Endodermal cell (in vitro differentiated cells): Measurements from ENCODE around the gene RTF1. TPM values are rescaled to one million over a fixed set of nuclear protein-coding genes. Genes with fewer than 3 reads are reported as not detected.
A peak's percentile ranks its signal among the peaks of the same experiment; 100 is the strongest.

Experiments
- DNase-seq: peaks from one replicate; pipeline ENCODE4 v3.0.0-alpha.2; 2017
- H3K27ac ChIP-seq: 2 replicates; pipeline ENCODE4 v1.5.1; 2013; ENCODE audit warnings: mild to moderate bottlenecking, low read depth, low read length, moderate library complexity
- H3K27me3 ChIP-seq: 2 replicates; pipeline ENCODE4 v1.6.1; 2013; ENCODE audit warnings: mild to moderate bottlenecking, low read length, moderate library complexity; ENCODE audit not compliant: insufficient read depth, control insufficient read depth, poor library complexity, severe bottlenecking
- H3K36me3 ChIP-seq: 2 replicates; pipeline ENCODE4 v1.7.0; 2013; ENCODE audit warnings: mild to moderate bottlenecking, low read length, moderate library complexity; ENCODE audit not compliant: control insufficient read depth, insufficient read depth
- H3K4me1 ChIP-seq: one replicate; pipeline ENCODE4 v1.7.0; 2013; ENCODE audit warnings: low read length; ENCODE audit not compliant: control insufficient read depth, insufficient read depth
- H3K4me3 ChIP-seq: 2 replicates; pipeline ENCODE4 v1.5.1; 2013; ENCODE audit warnings: mild to moderate bottlenecking, low read length, moderate library complexity
- H3K9ac ChIP-seq: 2 replicates; pipeline ENCODE4 v1.6.1; 2013; ENCODE audit warnings: mild to moderate bottlenecking, low read length, moderate library complexity; ENCODE audit not compliant: poor library complexity, severe bottlenecking; ENCODE audit errors: extremely low read depth
- H3K9me3 ChIP-seq: 2 replicates; pipeline ENCODE4 v1.6.1; 2013; ENCODE audit warnings: mild to moderate bottlenecking, low read length, moderate library complexity; ENCODE audit not compliant: control insufficient read depth
- H3K27ac Mint-ChIP-seq: 2 replicates; pipeline ENCODE4 v1.8.0; 2020; ENCODE audit warnings: mixed read lengths
- H3K27me3 Mint-ChIP-seq: 2 replicates; pipeline ENCODE4 v1.8.0; 2021; ENCODE audit warnings: mild to moderate bottlenecking, mixed read lengths; ENCODE audit not compliant: insufficient read depth
- H3K36me3 Mint-ChIP-seq: 2 replicates; pipeline ENCODE4 v1.8.0; 2020; ENCODE audit warnings: low read depth, mixed read lengths
- H3K4me1 Mint-ChIP-seq: 2 replicates; pipeline ENCODE4 v1.8.0; 2020; ENCODE audit warnings: mixed read lengths
- H3K4me3 Mint-ChIP-seq: 2 replicates; pipeline ENCODE4 v1.8.0; 2020; ENCODE audit warnings: mild to moderate bottlenecking, moderate library complexity, mixed read lengths
- H3K9me3 Mint-ChIP-seq: 2 replicates; pipeline ENCODE4 v1.8.0; 2020; ENCODE audit warnings: mild to moderate bottlenecking, mixed read lengths
- WGBS, 2 experiments: methylation state at CpG; one replicate each; pipeline versions ENCODE4 v1.1.5 to v1.1.7; 2013; ENCODE audit warnings: missing lambda C conversion rate in 2 of 2, mixed read lengths in 1 of 2; ENCODE audit not compliant: insufficient coverage in 1 of 2, insufficient read length in 1 of 2; 5-methylcytosine and 5-hydroxymethylcytosine counted together
- total RNA-seq, 2 donors: library from RNA; stranded (reverse); fragmentation: NEBNext Ultra II Directional in 1 of 2; extraction: Animal tissue kit (Norgen Biotek cat#: 25700) in 1 of 2; gene quantifications; 2 replicates in 1 of 2; 3 replicates in 1 of 2; pipeline ENCODE4 v1.2.1, GENCODE V29; 2021
- TF ChIP-seq, protein P1 (sequence below): fragments of 200-600 bp; sonication (generic); conservative IDR thresholded peaks from 2 replicates; pipeline ENCODE4 v1.5.0; 2021; ENCODE audit warnings: antibody characterized with exemption, mild to moderate bottlenecking

The RTF1 gene
- total RNA-seq, 2 donors from 2014 or later: 48.6 to 66.3 TPM

DNA sequence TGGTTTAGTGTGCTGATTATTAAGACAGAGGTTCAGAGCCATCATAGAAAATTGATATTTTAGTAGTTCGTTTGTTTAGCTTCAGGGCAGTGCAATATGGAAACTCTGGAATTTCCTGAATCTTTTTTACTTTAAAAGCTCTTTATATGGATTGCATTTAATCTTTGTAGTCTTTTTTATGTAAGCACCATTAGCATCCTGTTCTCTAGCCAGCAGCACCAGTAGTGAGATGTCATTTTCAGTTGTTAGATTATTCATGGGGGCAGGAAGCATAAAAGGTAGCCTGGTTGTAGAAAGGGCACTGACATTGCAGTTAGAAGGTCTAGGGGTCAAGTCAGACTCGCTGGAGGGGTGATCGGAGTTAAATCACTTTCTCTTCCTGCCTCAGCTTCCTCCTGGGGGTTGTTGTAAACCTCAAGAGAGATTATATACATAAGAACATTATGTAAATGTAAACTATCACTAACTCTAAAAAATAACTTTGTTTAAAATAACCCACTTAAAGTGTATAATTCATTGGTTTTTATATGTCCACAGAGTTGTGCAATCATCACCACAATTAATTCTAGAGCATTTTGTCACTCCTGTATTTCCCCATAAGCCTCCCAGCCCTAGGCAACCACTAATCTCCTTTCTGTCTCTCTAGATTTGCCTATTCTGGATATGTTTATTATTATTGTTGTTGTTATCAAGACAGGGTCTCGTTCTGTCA is 45.3 kb downstream of the RTF1 start:
- Mint-ChIP-seq H3K27ac (no peak overlapping the region), H3K36me3 (peaks cover 67% of the 10 kb centered on the region), H3K9me3 (peaks cover 2% of the 10 kb centered on the region), H3K4me1 (no peaks in the 10 kb centered on the region), H3K27me3 (no peaks in the 10 kb centered on the region), H3K4me3 (no peak overlapping the region)
- Histone ChIP-seq H3K9ac (no peak overlapping the region), H3K4me1 (no peaks in the 10 kb centered on the region), H3K4me3 (no peak overlapping the region), H3K27ac (no peak overlapping the region), H3K36me3 (peaks cover 69% of the 10 kb centered on the region), H3K27me3 (no peaks in the 10 kb centered on the region), H3K9me3 (no peaks in the 10 kb centered on the region)
- 96 to 100% methylated on average over 2 to 3 of the region's 4 CpGs for WGBS, 2 experiments
- TF ChIP-seq, protein P1, sequence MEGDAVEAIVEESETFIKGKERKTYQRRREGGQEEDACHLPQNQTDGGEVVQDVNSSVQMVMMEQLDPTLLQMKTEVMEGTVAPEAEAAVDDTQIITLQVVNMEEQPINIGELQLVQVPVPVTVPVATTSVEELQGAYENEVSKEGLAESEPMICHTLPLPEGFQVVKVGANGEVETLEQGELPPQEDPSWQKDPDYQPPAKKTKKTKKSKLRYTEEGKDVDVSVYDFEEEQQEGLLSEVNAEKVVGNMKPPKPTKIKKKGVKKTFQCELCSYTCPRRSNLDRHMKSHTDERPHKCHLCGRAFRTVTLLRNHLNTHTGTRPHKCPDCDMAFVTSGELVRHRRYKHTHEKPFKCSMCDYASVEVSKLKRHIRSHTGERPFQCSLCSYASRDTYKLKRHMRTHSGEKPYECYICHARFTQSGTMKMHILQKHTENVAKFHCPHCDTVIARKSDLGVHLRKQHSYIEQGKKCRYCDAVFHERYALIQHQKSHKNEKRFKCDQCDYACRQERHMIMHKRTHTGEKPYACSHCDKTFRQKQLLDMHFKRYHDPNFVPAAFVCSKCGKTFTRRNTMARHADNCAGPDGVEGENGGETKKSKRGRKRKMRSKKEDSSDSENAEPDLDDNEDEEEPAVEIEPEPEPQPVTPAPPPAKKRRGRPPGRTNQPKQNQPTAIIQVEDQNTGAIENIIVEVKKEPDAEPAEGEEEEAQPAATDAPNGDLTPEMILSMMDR: no peak
- DNase-seq: no peak

DNA sequence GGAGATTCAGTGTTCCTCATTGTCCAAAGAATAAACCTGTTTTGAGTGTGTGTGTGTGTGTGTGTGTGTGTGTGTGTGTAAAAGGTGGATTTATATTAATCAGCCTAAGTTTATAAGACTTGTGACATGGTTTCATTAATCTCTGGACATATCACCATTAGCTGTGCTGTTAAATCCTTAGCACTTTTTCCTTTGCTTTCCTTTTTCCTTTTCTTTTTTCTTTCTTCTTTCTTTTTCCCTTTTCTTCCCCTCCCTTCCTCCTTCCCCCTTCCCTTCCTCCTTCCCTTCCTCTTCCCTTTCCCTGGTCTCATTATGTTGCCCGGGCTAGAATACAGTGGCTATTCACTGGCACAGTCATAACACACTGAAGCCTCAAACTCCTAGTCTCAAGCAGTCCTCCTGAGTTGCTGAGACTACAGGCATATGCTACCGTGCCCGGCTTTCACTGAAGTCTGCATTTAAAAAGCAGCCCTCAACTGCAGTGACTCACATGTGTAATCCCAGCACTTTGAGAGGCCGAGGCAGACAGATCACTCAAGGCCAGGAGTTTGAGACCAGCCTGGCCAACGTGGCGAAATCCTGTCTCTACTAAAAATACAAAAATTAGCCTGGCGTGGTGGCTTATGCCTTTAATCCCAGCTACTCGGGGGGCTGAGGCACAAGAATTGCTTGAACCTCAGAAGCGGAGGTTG is 48.1 kb downstream of the RTF1 start:
- Mint-ChIP-seq H3K4me1 (no peaks in the 10 kb centered on the region), H3K36me3 (peaks cover 72% of the 10 kb centered on the region), H3K27me3 (no peaks in the 10 kb centered on the region), H3K27ac (peak overlapping the region; percentile 37), H3K4me3 (no peak overlapping the region), H3K9me3 (peaks cover 2% of the 10 kb centered on the region)
- TF ChIP-seq, protein P1: no peak
- no peaks in the 10 kb centered on the region for H3K4me1 ChIP-seq
- no peaks in the 10 kb centered on the region for H3K27me3 ChIP-seq
- H3K9me3 ChIP-seq: no peaks in the 10 kb centered on the region
- no peak overlapping the region for H3K4me3 ChIP-seq
- no peak for DNase-seq
- 87 to 89% methylated on average over 9 of the region's 9 CpGs for WGBS, 2 experiments
- H3K36me3 ChIP-seq: peaks cover 70% of the 10 kb centered on the region
- peak overlapping the region; percentile 38 for H3K27ac ChIP-seq
- H3K9ac ChIP-seq: no peak overlapping the region

DNA sequence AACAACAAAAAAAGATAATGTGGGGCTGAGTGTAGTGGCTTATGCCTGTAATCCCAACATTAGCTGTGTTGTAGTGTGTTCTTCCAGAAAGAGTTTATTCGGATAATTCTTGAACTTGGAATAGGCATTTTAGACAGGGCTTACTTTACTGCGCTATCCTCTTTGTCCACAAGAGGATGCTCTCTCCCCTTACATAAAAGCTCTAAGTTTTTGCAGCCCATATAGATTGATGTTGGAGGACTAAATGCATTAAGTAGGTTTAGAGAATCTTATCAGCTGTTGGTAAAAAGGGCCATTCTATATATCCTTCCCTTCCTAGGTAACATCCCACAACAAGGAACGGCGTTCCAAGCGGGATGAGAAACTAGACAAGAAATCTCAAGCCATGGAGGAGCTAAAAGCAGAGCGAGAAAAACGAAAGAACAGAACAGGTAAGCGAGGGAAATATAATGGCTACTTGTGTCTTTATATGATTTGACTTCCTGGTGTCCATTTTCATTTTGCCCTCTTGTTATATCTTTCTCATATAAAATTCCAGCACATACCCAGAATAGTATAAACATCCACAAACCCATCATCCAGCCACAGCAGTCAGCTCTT is 49.0 kb downstream of the RTF1 start:
- no peak overlapping the region for H3K27ac Mint-ChIP-seq
- no peak for DNase-seq

More for the DNA sequence above, 49.0 kb downstream of the RTF1 start:
- no peaks in the 10 kb centered on the region for H3K4me1 ChIP-seq
- H3K9me3 ChIP-seq: no peaks in the 10 kb centered on the region
- Mint-ChIP-seq H3K9me3 (peaks cover 2% of the 10 kb centered on the region), H3K36me3 (peaks cover 75% of the 10 kb centered on the region), H3K4me3 (no peak overlapping the region), H3K27me3 (no peaks in the 10 kb centered on the region), H3K4me1 (no peaks in the 10 kb centered on the region)
- no peaks in the 10 kb centered on the region for H3K27me3 ChIP-seq
- 89 to 90% methylated on average over 4 to 8 of the region's 8 CpGs for WGBS, 2 experiments
- TF ChIP-seq, protein P1: peak; percentile 93
- no peak overlapping the region for H3K4me3 ChIP-seq
- H3K27ac ChIP-seq: no peak overlapping the region
- no peak overlapping the region for H3K9ac ChIP-seq
- peaks cover 78% of the 10 kb centered on the region for H3K36me3 ChIP-seq
